AG10803 (cell line): ENCODE results near the gene GRIA2.

Experiments
- DNase-seq: peaks from one replicate; pipeline ENCODE4 v3.0.0; 2010; ENCODE audit warnings: low read depth
- H3K4me3 ChIP-seq: 2 replicates; pipeline ENCODE4 v1.5.1; 2011; ENCODE audit warnings: mild to moderate bottlenecking, low read length, control low read depth
- CTCF ChIP-seq: conservative IDR thresholded peaks from 2 replicates; pipeline ENCODE4 v1.5.1; 2011; ENCODE audit warnings: mild to moderate bottlenecking, low read length, control low read depth, inconsistent platforms

The GRIA2 gene

GRCh38 chr4:157405070-157405469 lies 184.5 kb downstream of the GRIA2 start:
- no peak for TF ChIP-seq CTCF

More at GRCh38 chr4:157405070-157405469, 184.5 kb downstream of the GRIA2 start:
- H3K4me3 ChIP-seq = no peak overlapping the region
- no peak for DNase-seq
